Ascending aorta (tissue), 2 donors: ENCODE data around the gene VPS18. TPM values are rescaled to one million over a fixed set of nuclear protein-coding genes. Genes with fewer than 3 reads are reported as not detected.

Experiments
- DNase-seq, 2 donors: peaks; one replicate each; pipeline ENCODE4 v3.0.0-alpha.2; 2019; ENCODE audit warnings: low spot score in 2 of 2
- H3K27ac ChIP-seq, 2 donors: fragments of 200-600 bp; sonication (generic); one replicate each; pipeline ENCODE4 v1.5.1; 2016 to 2017; ENCODE audit warnings: mild to moderate bottlenecking in 1 of 2
- H3K27me3 ChIP-seq: fragments of 200-600 bp; sonication (generic); one replicate; pipeline ENCODE4 v1.5.1; 2017
- H3K36me3 ChIP-seq, 2 donors: fragments of 200-600 bp; sonication (generic); one replicate each; pipeline ENCODE4 v1.5.1; 2016
- H3K4me1 ChIP-seq, 2 donors: fragments of 200-600 bp; sonication (generic); one replicate each; pipeline ENCODE4 v1.5.1; 2016 to 2017; ENCODE audit warnings: mild to moderate bottlenecking in 1 of 2
- H3K4me3 ChIP-seq, 2 donors: fragments of 200-600 bp; sonication (generic); one replicate each; pipeline ENCODE4 v1.5.1; 2016 to 2017; ENCODE audit warnings: mild to moderate bottlenecking in 1 of 2
- H3K9me3 ChIP-seq, 2 donors: fragments of 200-600 bp; sonication (generic); one replicate each; pipeline ENCODE4 v1.5.1; 2016
- CTCF ChIP-seq, 3 experiments: fragments of 200-600 bp in 2 of 3; fragments of 450-650 bp in 1 of 3; sonication (generic) in 2 of 3; IDR thresholded peaks; one replicate each; pipeline ENCODE4 v1.5.1; 2016 to 2019; ENCODE audit warnings: antibody characterized with exemption in 3 of 3, mild to moderate bottlenecking in 1 of 3, moderate library complexity in 1 of 3
- intact Hi-C: fragments of 100-400 bp; cut with DNase I; formaldehyde crosslinking; loops from one replicate; pipeline ENCODE4 v1.15.1; 2023
- total RNA-seq: library from RNA; depleted of rRNA; stranded (reverse); fragments of >200 nt; gene quantifications from one replicate; pipeline ENCODE4 v1.1.0, GENCODE V29; 2016

The VPS18 gene
- total RNA-seq, 1 donor from 2014 or later: 51.8 TPM

- H3K36me3 ChIP-seq: no peaks in the 10 kb centered on the region
- no peak overlapping the region for H3K27ac ChIP-seq
- TF ChIP-seq CTCF (IDR thresholded peaks at IDR 0.05): no peak
- intact Hi-C loops: no loop called here
- no peak overlapping the region for H3K4me3 ChIP-seq
- no peak for DNase-seq
- H3K4me1 ChIP-seq: peaks cover 23 to 38% of the 10 kb centered on the region in 2 donors
- no peaks in the 10 kb centered on the region for H3K9me3 ChIP-seq
- H3K27me3 ChIP-seq: peaks cover 8% of the 10 kb centered on the region
These were observed 37.9 kb downstream of the VPS18 start for GRCh38 chr15:40932156-40932555.

GRCh38 chr15:40932649-40933516 is 38.6 kb downstream of the VPS18 start:
- peaks cover 21 to 33% of the 10 kb centered on the region in 2 donors for H3K4me1 ChIP-seq
- H3K27ac ChIP-seq: no peak overlapping the region
- no peak for DNase-seq
- H3K27me3 ChIP-seq: peaks cover 8% of the 10 kb centered on the region
- intact Hi-C loops: no loop called here
- no peaks in the 10 kb centered on the region for H3K36me3 ChIP-seq
- no peak for TF ChIP-seq CTCF (IDR thresholded peaks at IDR 0.05)
- H3K9me3 ChIP-seq: no peaks in the 10 kb centered on the region
- no peak overlapping the region for H3K4me3 ChIP-seq

GRCh38 chr15:40933517-40933902 is 39.3 kb downstream of the VPS18 start:
- Histone ChIP-seq H3K4me3 (no peak overlapping the region), H3K36me3 (no peaks in the 10 kb centered on the region), H3K9me3 (no peaks in the 10 kb centered on the region), H3K4me1 (peaks cover 15 to 27% of the 10 kb centered on the region in 2 donors), H3K27me3 (peaks cover 8% of the 10 kb centered on the region), H3K27ac (no peak overlapping the region)
- intact Hi-C loops: no loop called here
- no peak for TF ChIP-seq CTCF (IDR thresholded peaks at IDR 0.05)
- no peak for DNase-seq

DNA sequence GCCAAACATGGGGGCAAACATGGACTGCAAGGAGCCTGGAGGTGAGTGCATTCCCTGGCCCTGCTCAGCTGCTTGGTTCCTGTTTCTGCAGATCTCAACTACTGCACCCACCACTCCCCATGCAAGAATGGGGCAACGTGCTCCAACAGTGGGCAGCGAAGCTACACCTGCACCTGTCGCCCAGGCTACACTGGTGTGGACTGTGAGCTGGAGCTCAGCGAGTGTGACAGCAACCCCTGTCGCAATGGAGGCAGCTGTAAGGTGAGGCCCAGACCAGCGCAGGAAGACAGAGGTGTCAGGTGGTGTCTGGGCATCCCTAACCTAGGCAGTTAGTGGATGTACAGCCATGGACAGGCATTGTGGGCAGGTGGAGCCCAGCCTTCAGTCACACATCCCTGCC is 40.2 kb downstream of the VPS18 start:
- no peak for TF ChIP-seq CTCF (IDR thresholded peaks at IDR 0.05)
- Histone ChIP-seq H3K27me3 (peaks cover 8% of the 10 kb centered on the region), H3K4me1 (peaks cover 7 to 17% of the 10 kb centered on the region in 2 donors), H3K36me3 (no peaks in the 10 kb centered on the region), H3K4me3 (no peak overlapping the region), H3K27ac (no peak overlapping the region), H3K9me3 (no peaks in the 10 kb centered on the region)
- DNase-seq: no peak
- intact Hi-C loops: no loop called here

DNA sequence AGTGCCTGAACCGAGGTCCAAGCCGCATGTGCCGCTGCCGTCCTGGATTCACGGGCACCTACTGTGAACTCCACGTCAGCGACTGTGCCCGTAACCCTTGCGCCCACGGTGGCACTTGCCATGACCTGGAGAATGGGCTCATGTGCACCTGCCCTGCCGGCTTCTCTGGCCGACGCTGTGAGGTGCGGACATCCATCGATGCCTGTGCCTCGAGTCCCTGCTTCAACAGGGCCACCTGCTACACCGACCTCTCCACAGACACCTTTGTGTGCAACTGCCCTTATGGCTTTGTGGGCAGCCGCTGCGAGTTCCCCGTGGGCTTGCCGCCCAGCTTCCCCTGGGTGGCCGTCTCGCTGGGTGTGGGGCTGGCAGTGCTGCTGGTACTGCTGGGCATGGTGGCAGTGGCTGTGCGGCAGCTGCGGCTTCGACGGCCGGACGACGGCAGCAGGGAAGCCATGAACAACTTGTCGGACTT is 42.0 kb downstream of the VPS18 start:
- Histone ChIP-seq H3K27me3 (peaks cover 3% of the 10 kb centered on the region), H3K27ac (peak overlapping the region in 1 of 2 donors; percentile 3)
- intact Hi-C loops: no loop called here

More for the DNA sequence above, 42.0 kb downstream of the VPS18 start:
- no peak overlapping the region for H3K4me3 ChIP-seq
- DNase-seq: no peak
- no peaks in the 10 kb centered on the region for H3K9me3 ChIP-seq
- peaks cover 0 to 9% of the 10 kb centered on the region in 2 donors for H3K4me1 ChIP-seq
- TF ChIP-seq CTCF (IDR thresholded peaks at IDR 0.05): no peak
- H3K36me3 ChIP-seq: no peaks in the 10 kb centered on the region
